ENCODE results near the gene TMEM131L.
"Not testable (repeated sequence)": the region's sequence is repeated elsewhere in the genome, so short reads cannot be mapped to it uniquely, and the experiment has no call there.

The TMEM131L gene, protein sequence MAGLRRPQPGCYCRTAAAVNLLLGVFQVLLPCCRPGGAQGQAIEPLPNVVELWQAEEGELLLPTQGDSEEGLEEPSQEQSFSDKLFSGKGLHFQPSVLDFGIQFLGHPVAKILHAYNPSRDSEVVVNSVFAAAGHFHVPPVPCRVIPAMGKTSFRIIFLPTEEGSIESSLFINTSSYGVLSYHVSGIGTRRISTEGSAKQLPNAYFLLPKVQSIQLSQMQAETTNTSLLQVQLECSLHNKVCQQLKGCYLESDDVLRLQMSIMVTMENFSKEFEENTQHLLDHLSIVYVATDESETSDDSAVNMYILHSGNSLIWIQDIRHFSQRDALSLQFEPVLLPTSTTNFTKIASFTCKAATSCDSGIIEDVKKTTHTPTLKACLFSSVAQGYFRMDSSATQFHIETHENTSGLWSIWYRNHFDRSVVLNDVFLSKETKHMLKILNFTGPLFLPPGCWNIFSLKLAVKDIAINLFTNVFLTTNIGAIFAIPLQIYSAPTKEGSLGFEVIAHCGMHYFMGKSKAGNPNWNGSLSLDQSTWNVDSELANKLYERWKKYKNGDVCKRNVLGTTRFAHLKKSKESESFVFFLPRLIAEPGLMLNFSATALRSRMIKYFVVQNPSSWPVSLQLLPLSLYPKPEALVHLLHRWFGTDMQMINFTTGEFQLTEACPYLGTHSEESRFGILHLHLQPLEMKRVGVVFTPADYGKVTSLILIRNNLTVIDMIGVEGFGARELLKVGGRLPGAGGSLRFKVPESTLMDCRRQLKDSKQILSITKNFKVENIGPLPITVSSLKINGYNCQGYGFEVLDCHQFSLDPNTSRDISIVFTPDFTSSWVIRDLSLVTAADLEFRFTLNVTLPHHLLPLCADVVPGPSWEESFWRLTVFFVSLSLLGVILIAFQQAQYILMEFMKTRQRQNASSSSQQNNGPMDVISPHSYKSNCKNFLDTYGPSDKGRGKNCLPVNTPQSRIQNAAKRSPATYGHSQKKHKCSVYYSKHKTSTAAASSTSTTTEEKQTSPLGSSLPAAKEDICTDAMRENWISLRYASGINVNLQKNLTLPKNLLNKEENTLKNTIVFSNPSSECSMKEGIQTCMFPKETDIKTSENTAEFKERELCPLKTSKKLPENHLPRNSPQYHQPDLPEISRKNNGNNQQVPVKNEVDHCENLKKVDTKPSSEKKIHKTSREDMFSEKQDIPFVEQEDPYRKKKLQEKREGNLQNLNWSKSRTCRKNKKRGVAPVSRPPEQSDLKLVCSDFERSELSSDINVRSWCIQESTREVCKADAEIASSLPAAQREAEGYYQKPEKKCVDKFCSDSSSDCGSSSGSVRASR (N-terminal part only)

DNA sequence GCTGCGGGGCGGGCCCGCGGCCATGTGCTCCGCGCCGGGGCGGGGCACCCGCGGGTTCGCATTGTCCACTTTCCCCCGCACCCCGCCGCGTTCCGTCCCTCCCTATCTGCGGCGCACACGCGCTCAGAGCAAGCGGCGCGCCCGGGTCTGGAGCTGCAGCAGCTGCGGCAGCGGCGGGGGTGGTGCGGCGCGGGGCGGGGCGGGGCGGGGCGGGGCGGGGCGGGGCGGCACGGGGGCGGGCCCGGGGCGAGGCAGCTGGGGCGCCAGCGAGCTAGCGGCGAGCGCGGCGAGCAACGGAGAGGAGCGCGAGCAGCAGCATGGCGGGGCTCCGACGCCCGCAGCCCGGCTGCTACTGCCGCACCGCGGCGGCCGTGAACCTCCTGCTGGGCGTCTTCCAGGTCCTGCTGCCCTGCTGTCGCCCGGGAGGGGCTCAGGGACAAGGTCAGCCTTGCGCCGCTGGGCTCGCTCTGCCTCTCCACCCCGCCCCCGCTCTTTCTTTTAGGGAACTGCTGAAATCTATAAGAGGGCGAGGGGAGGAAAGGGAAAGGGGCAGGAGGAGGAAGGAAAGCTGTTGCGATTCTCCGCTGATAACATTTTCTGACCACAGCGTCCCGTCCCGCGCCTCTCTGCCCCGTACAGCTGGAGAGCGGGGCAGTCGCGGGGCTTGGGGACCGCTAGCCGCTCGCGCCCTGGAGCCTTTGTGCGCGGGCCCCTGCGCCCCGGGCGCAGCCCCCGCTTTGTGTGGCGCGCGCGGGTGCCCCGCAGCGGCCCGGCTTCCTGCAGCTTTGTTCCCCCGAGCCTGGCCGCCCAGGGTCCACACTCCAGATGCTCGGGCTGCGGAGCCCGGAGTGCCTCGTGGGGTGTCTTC is at the start of gene TMEM131L:
Gene TMEM131L (plus strand): TSS at position 280 of the 868 bp plus-strand sequence. CDS start 38 bp downstream, at position 318.
- DNase-seq (ENCODE audit: low read depth in 2 of 2) = peak; percentile 52 to 69

DNA sequence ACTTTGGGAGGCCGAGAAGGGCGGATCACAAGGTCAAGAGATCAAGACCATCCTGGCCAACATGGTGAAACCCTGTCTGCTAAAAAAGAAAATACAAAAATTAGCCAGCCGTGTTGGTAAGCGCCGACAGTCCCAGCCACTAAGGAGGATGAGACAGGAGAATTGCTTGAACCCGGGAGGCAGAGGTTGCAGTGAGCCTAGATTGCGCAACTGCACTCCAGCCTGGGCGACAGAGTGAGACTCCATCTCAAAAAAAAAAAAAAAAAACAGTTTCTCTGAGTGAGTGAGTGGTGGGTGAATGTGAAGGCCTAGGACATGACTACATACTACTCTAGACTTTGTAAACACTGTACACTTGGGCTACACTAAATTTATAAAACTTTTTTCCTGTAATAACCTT is 49.7 kb upstream of the TMEM131L start:
- DNase-seq (ENCODE audit: low read depth in 2 of 2) = not testable (repeated sequence)

DNA sequence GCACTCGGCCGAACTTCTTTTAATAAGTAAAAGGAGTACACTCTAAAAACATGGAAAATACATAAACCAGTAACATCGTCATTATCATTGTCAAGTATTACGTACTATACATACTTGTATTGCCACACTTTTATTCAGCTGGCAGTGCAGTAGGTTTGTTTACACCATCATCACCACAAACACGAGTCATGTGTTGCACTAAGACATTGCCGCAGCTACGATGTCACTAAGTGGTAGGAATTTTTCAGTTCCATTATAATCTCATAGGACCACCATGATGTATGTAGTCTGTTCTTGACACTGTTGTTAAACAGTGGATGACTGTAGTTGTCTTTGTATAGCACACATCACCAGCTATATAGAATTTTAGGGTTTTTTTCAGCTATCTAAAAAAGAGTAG is 48.0 kb upstream of the TMEM131L start:
- DNase-seq (ENCODE audit: low read depth in 2 of 2) = no peak

DNA sequence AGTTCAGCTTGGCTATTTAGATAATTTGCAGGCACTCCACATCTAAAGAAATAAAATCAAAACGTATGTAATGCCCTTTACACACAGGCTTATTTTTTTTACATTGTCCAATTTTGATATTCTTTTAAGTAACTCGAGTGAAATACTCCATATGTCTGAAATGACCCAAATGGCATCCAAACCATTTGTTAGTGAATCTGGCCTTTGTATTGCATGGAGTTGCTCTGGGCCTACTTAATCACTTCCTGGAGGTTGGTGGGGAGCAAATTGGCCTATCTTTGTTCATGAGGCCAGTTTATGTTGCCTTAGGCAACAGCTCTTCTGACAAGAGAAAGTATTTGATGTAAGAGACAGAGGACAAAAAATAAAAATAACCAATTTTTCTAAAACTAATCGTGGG is 47.6 kb upstream of the TMEM131L start:
- DNase-seq (ENCODE audit: low read depth in 2 of 2) = no peak

DNA sequence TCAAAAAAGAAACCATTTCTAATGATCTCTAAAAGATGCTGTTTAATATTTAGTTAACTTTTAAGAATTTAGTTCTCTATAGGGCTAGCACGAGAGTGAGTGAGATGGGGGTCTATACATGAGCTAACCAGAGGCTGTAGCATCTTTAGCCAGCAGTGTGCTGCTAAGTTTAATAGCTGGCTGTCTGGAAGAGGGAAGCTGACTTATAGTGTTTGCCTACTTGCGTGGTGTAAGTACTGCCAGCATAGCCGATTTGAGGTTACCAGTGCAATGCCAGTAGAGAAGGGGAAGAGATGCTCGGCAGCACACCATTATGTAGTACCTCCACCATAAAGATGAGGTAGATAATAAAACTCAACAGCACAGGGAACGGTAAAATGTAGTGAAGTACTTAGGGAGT is 47.1 kb upstream of the TMEM131L start:
- no peak for DNase-seq (ENCODE audit: low read depth in 2 of 2)

GRCh38 chr4:153419673-153420278 is 46.4 kb upstream of the TMEM131L start:
- DNase-seq (ENCODE audit: low read depth in 2 of 2) = no peak

DNA sequence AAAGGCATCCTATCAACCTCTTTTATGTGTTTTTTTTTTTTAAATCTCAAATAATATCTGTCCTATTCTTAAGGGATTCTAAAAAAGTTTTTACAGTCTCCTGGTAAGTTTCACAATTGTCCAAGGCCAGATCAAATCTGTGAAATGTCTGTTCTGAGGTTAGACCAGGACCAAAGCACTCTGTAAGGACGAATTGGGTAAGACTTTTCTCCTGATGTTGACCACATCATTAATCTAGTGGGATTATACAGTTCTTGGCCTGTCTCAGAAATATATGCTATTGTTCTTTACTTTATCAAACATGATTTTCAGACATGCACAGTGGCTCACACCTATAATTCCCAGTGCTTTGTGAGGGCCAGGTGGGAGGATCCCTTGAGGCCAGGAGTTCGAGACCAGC is 45.8 kb upstream of the TMEM131L start:
- no peak for DNase-seq (ENCODE audit: low read depth in 2 of 2)

- DNase-seq (ENCODE audit: low read depth in 2 of 2) = no peak
These were observed 44.2 kb upstream of the TMEM131L start for GRCh38 chr4:153421941-153422340.

- DNase-seq (ENCODE audit: low read depth in 2 of 2) = no peak
These were observed 39.8 kb upstream of the TMEM131L start for GRCh38 chr4:153426207-153426885.

- DNase-seq (ENCODE audit: low read depth in 2 of 2) = no peak
These were observed 38.6 kb upstream of the TMEM131L start for GRCh38 chr4:153427363-153428071.

DNA sequence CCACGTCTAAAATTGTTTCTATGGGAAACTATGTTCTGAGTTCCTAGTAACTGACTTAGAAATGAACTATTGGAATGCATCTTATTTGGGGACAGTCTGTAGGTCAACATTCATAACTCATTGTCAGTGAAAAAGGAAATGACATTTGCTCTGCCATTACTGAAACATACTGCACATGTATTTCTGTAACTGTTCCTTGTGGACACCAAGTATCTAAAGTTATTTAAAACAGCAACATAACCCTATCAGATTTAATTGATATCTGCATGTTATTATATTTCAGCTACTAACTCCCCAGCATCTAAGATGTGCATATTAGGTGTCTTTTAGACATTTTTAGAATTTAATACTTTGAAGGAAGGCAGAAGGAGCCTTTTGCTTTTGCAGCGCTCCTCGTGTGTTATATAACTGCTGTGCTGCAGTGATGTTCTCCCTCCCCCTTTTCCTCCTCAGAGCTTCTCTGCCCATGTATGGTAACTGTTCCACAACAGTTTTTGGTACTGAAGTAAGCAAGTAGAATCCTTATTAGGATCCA is 37.2 kb upstream of the TMEM131L start:
- no peak for DNase-seq (ENCODE audit: low read depth in 2 of 2)

GRCh38 chr4:153432965-153433753 is 33.0 kb upstream of the TMEM131L start:
- DNase-seq (ENCODE audit: low read depth in 2 of 2) = peak; percentile 57 to 64

- DNase-seq (ENCODE audit: low read depth in 2 of 2) = no peak
These were observed 32.4 kb upstream of the TMEM131L start for GRCh38 chr4:153433754-153434105.

DNA sequence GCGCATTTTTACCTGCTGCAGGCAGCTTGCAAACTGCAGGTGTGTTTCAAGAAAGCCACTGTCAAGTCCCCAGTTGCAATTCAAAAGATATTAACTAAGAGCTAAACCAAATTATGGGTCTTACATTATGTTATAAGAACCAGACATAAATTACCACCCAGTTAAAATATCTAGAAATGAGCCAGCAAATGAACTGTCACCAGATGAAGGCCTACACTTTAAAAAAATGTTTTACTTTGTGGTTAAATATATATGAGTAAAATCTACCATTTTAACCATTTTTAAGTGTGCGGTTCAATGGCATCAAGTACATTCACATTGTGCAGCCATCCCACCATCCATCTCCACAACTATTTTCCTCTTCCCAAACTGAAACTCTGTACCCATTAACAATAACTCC is 32.0 kb upstream of the TMEM131L start:
- no peak for DNase-seq (ENCODE audit: low read depth in 2 of 2)

GRCh38 chr4:153438916-153439756 is 27.0 kb upstream of the TMEM131L start:
- peak in 1 of 2 donors; percentile 24 for DNase-seq (ENCODE audit: low read depth in 2 of 2)

DNA sequence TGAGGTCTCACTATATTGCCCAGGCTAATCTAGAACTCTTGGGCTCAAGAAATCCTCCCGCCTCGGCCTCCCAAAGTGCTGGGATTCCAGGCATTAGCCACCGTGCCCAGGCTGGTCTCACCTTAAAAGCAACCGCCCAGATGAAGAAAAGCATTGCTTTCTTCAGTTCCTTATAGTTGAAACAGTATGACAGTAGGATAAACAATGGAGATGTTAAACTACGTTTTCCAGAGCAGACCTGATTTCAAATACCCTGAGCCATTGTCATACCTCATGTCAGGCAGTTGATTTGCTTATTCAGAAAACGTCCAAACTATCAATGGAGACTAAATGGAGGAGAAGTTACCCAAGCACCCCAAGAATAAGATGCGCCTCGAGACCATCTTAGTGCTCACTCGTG is 26.3 kb upstream of the TMEM131L start:
- no peak for DNase-seq (ENCODE audit: low read depth in 2 of 2)

DNA sequence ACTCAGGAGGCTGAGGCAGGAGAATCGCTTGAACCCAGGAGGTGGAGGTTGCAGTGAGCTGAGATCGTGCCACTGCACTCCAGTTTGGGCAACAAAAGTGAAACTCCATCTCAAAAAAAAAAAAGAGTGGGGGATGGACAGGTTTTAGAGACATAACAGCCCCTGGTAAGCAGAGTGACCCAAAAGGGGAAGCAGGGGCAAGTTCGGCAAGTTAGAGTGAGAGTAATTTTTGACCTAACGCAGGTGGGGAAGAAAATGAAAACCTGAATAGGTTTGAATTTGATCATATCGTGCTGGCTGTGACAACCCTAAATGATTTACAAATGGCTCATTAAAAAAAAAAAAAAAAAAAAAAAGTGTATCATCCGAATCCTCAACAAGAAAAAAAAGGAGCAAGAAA is 25.7 kb upstream of the TMEM131L start:
- DNase-seq (ENCODE audit: low read depth in 2 of 2) = no peak

Data from stimulated activated CD8-positive, alpha-beta memory T cell treated with anti-CD3 and anti-CD28 coated beads, Interleukin-15, amount 100 ng/mL, for 48 hours (primary cell).